ENCODE results near the gene SEZ6L2.
A peak's percentile ranks its signal among the peaks of the same experiment; 100 is the strongest.

SEZ6L2 gene

DNA sequence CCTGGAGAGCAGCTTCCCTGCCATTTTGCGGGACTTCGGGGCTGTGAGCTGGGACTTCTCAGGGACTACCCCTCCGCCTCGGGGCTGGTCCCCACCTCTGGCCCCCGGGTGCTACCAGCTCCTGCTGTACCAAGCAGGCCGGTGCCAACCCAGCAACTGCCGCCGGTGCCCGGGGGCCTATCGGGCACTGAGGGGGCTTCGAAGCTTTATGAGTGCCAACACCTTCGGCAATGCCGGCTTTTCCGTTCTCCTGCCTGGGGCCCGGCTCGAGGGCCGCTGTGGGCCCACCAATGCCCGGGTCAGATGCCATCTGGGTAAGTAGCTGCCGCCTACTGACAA is 2.2 kb upstream of the SEZ6L2 start:
- Histone ChIP-seq H3K9ac (ENCODE audit: insufficient read length, low read depth) (peak overlapping the region; percentile 87), H3K36me3 (ENCODE audit: insufficient read depth, insufficient read length, low read length) (peaks cover 34% of the 10 kb centered on the region), H3K4me1 (ENCODE audit: insufficient read depth, insufficient read length) (peaks cover 9% of the 10 kb centered on the region), H3K4me3 (ENCODE audit: insufficient read length, low read depth) (peak overlapping the region; percentile 83), H3K27me3 (ENCODE audit: insufficient read depth, insufficient read length) (no peaks in the 10 kb centered on the region), H3K9me3 (ENCODE audit: insufficient read depth, low read length) (no peaks in the 10 kb centered on the region)
- no peak for TF ChIP-seq SUZ12 (IDR thresholded peaks at IDR 0.05; ENCODE audit: extremely low read depth, insufficient read depth, insufficient read length)
- TF ChIP-seq YY1 (IDR thresholded peaks at IDR 0.05; ENCODE audit: insufficient read depth, insufficient read length), result no peak
- TF ChIP-seq ZNF274 (IDR thresholded peaks at IDR 0.05; ENCODE audit: low read depth, low read length), result no peak
- DNase-seq (ENCODE audit: low read depth, low spot score), result no peak

DNA sequence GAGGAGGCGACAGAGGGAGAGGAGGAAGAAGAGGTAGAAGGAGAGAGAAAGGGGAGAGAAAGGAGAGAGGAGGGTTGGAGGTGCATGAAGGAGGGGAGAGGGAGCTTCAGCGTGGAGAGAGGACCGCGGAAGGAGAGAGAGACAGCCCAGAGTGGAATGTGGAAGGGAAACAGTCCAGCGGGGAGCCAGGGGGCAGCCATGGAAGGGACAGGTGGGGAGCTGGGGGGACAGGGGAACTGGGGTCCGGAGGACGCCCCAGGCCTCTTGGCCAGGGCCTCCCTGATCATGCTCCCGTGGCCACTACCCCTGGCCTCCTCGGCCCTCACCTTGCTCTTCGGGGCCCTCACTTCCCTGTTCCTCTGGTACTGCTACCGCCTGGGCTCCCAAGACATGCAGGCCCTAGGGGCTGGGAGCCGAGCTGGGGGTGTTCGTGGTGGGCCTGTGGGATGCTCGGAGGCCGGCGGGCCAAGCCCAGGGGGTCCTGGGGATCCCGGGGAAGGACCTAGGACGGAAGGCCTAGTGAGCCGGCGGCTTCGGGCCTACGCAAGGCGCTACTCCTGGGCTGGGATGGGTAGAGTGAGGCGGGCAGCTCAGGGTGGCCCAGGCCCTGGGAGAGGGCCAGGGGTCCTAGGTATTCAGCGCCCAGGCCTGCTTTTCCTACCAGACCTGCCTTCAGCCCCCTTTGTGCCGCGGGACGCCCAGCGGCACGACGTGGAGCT is 1.7 kb upstream of the SEZ6L2 start:
- Histone ChIP-seq H3K4me3 (ENCODE audit: insufficient read length, low read depth) (peak overlapping the region; percentile 83), H3K9me3 (ENCODE audit: insufficient read depth, low read length) (no peaks in the 10 kb centered on the region), H3K4me1 (ENCODE audit: insufficient read depth, insufficient read length) (peaks cover 9% of the 10 kb centered on the region), H3K9ac (ENCODE audit: insufficient read length, low read depth) (peak overlapping the region; percentile 87), H3K36me3 (ENCODE audit: insufficient read depth, insufficient read length, low read length) (peaks cover 28% of the 10 kb centered on the region), H3K27me3 (ENCODE audit: insufficient read depth, insufficient read length) (no peaks in the 10 kb centered on the region)
- no peak for DNase-seq (ENCODE audit: low read depth, low spot score)
- TF ChIP-seq YY1 (IDR thresholded peaks at IDR 0.05; ENCODE audit: insufficient read depth, insufficient read length), result no peak

DNA sequence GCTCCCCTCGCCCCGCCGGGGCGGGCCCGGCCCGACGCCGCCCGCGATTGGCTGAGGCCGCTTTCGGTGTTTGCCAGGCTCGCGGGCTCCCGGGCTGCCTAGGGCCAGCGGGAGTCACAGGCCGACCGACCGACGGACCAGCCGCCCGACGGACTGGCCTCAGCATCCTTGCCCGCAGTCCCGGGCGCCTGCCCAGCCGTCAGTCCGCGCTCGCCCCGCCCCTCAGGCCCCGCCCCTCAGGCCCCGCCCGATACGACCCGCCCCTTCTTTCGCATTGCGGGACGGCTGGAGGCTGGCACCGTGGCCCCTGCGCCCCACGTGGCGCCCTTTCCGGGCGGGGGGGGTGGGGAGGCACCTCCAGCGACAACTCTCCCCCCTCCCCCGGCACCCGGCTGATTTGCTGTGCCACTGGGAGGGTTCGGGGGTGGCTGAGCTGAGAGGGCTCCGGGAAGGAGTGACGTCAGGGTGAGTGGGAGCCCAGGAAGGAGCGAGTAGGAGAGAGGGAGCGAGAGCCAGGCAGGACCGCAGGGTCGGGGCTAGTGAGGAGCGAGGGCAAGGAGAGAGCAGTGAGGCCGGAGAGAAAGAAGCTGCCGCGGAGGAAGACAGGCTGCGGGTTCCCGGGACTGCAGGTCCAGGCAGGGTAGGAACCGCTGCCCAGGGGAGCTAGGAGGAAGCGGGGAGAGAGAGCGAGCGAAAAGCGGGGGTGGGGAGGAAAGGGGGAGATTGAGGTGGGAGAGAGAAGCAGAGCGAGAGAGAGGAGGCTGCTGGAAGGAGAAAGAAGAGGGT is 945 bp upstream of the SEZ6L2 start, which contains the start of gene ASPHD1:
Gene ASPHD1 (plus strand): TSS at position 387 of the 786 bp plus-strand sequence. CDS start 484 bp downstream, outside the sequence.
- peak within 1 kb of the TSS; percentile 87 for H3K9ac ChIP-seq (ENCODE audit: insufficient read length, low read depth)
- peaks cover 9% of the 10 kb centered on the region for H3K4me1 ChIP-seq (ENCODE audit: insufficient read depth, insufficient read length)
- no peaks in the 10 kb centered on the region for H3K9me3 ChIP-seq (ENCODE audit: insufficient read depth, low read length)
- H3K27me3 ChIP-seq (ENCODE audit: insufficient read depth, insufficient read length), result no peaks in the 10 kb centered on the region
- TF ChIP-seq SUZ12 (IDR thresholded peaks at IDR 0.05; ENCODE audit: extremely low read depth, insufficient read depth, insufficient read length), result no peak
- no peak for TF ChIP-seq YY1 (IDR thresholded peaks at IDR 0.05; ENCODE audit: insufficient read depth, insufficient read length)
- no peak for TF ChIP-seq ZNF274 (IDR thresholded peaks at IDR 0.05; ENCODE audit: low read depth, low read length)
- H3K36me3 ChIP-seq (ENCODE audit: insufficient read depth, insufficient read length, low read length), result peaks cover 25% of the 10 kb centered on the region
- peak; percentile 65 for DNase-seq (ENCODE audit: low read depth, low spot score)
- H3K4me3 ChIP-seq (ENCODE audit: insufficient read length, low read depth), result peak within 1 kb of the TSS; percentile 83

GRCh38 chr16:29898804-29899515 is 390 bp downstream of the SEZ6L2 start:
- Histone ChIP-seq H3K9ac (ENCODE audit: insufficient read length, low read depth) (peak overlapping the region; percentile 86), H3K27me3 (ENCODE audit: insufficient read depth, insufficient read length) (no peaks in the 10 kb centered on the region)

DNA sequence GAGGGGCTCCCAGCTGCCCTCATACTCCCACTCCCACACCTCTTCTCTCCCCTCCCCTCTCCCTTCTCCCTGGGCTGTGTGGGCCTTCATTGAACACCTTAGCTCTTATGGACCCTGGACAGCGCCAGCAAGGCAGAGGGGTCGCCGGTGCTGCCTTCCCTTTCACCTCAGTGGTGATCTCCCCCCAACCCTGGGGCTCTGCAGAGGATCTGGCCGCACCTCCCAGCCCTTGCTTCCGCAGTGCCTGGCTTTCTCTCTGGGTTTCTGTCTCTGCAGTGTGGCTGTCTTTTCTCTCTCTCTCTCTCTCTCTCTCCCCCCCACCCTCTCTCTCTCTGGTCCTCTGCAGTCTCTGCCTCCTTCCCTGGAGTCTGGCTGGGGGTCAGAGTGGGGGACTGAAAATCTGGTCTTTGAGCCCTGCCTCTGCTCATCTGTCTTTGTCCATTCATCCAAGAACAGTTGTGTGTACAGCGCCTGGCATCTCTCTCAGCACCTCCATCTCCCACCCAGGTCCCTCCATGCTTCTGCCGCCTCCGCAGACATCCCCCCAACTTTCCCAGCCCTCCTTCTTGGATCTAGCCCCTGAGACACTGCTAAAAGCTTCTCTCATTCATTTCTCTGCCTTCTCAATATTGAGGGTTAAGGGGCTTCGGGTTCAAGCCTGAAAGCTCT is 1.1 kb downstream of the SEZ6L2 start:
- H3K27me3 ChIP-seq (ENCODE audit: insufficient read depth, insufficient read length), result no peaks in the 10 kb centered on the region
- no peak for DNase-seq (ENCODE audit: low read depth, low spot score)
- peak overlapping the region; percentile 86 for H3K9ac ChIP-seq (ENCODE audit: insufficient read length, low read depth)
- no peak for TF ChIP-seq ZNF274 (IDR thresholded peaks at IDR 0.05; ENCODE audit: low read depth, low read length)
- no peak for TF ChIP-seq SUZ12 (IDR thresholded peaks at IDR 0.05; ENCODE audit: extremely low read depth, insufficient read depth, insufficient read length)
- TF ChIP-seq YY1 (IDR thresholded peaks at IDR 0.05; ENCODE audit: insufficient read depth, insufficient read length), result no peak
- H3K36me3 ChIP-seq (ENCODE audit: insufficient read depth, insufficient read length, low read length), result peaks cover 11% of the 10 kb centered on the region
- H3K4me1 ChIP-seq (ENCODE audit: insufficient read depth, insufficient read length), result peaks cover 9% of the 10 kb centered on the region
- peak overlapping the region; percentile 72 for H3K4me3 ChIP-seq (ENCODE audit: insufficient read length, low read depth)
- no peaks in the 10 kb centered on the region for H3K9me3 ChIP-seq (ENCODE audit: insufficient read depth, low read length)

More at GRCh38 chr16:29898804-29899515, 390 bp downstream of the SEZ6L2 start:
- no peak for TF ChIP-seq YY1 (IDR thresholded peaks at IDR 0.05; ENCODE audit: insufficient read depth, insufficient read length)
- no peak for TF ChIP-seq ZNF274 (IDR thresholded peaks at IDR 0.05; ENCODE audit: low read depth, low read length)
- no peak for TF ChIP-seq SUZ12 (IDR thresholded peaks at IDR 0.05; ENCODE audit: extremely low read depth, insufficient read depth, insufficient read length)
- Histone ChIP-seq H3K9me3 (ENCODE audit: insufficient read depth, low read length) (no peaks in the 10 kb centered on the region), H3K4me1 (ENCODE audit: insufficient read depth, insufficient read length) (peaks cover 9% of the 10 kb centered on the region), H3K4me3 (ENCODE audit: insufficient read length, low read depth) (peak overlapping the region; percentile 72), H3K36me3 (ENCODE audit: insufficient read depth, insufficient read length, low read length) (peaks cover 18% of the 10 kb centered on the region)
- no peak for DNase-seq (ENCODE audit: low read depth, low spot score)

GRCh38 chr16:29897333-29897732 is 2.0 kb downstream of the SEZ6L2 start:
- no peaks in the 10 kb centered on the region for H3K27me3 ChIP-seq (ENCODE audit: insufficient read depth, insufficient read length)

More at GRCh38 chr16:29897333-29897732, 2.0 kb downstream of the SEZ6L2 start:
- Histone ChIP-seq H3K9ac (ENCODE audit: insufficient read length, low read depth) (no peak overlapping the region), H3K9me3 (ENCODE audit: insufficient read depth, low read length) (no peaks in the 10 kb centered on the region), H3K36me3 (ENCODE audit: insufficient read depth, insufficient read length, low read length) (peaks cover 11% of the 10 kb centered on the region), H3K4me3 (ENCODE audit: insufficient read length, low read depth) (no peak overlapping the region), H3K4me1 (ENCODE audit: insufficient read depth, insufficient read length) (peaks cover 13% of the 10 kb centered on the region)
- no peak for DNase-seq (ENCODE audit: low read depth, low spot score)
- TF ChIP-seq ZNF274 (IDR thresholded peaks at IDR 0.05; ENCODE audit: low read depth, low read length) (no peak), YY1 (IDR thresholded peaks at IDR 0.05; ENCODE audit: insufficient read depth, insufficient read length) (no peak), SUZ12 (IDR thresholded peaks at IDR 0.05; ENCODE audit: extremely low read depth, insufficient read depth, insufficient read length) (no peak)

All from NT2/D1 (cell line).